Adipocyte (in vitro differentiated cells): Measurements from ENCODE around the gene SOWAHA.

Experiments used
- DNase-seq: peaks from one replicate; pipeline ENCODE4 v3.0.0-alpha.2; 2015; ENCODE audit warnings: low read depth
- H3K27me3 ChIP-seq: replicated peaks from 2 replicates; pipeline ENCODE4 v1.7.0; 2013; ENCODE audit warnings: mild to moderate bottlenecking, low read length, moderate library complexity; ENCODE audit not compliant: control insufficient read depth, insufficient read depth
- H3K36me3 ChIP-seq: 2 replicates; pipeline ENCODE4 v1.7.0; 2013; ENCODE audit warnings: low read length, mild to moderate bottlenecking, moderate library complexity; ENCODE audit not compliant: control insufficient read depth, insufficient read depth, severe bottlenecking
- H3K4me1 ChIP-seq: 2 replicates; pipeline ENCODE4 v1.7.0; 2013; ENCODE audit warnings: mild to moderate bottlenecking, low read length, moderate library complexity; ENCODE audit not compliant: control insufficient read depth, insufficient read depth
- H3K4me3 ChIP-seq: 2 replicates; pipeline ENCODE4 v1.7.0; 2013; ENCODE audit warnings: mild to moderate bottlenecking, low read length, moderate library complexity
- H3K9ac ChIP-seq: 2 replicates; pipeline ENCODE4 v1.7.0; 2013; ENCODE audit warnings: mild to moderate bottlenecking, low read length, moderate library complexity
- H3K9me3 ChIP-seq: 2 replicates; pipeline ENCODE4 v1.7.0; 2013; ENCODE audit warnings: mild to moderate bottlenecking, low read length, moderate library complexity; ENCODE audit not compliant: control insufficient read depth

SOWAHA gene

GRCh38 chr5:132829742-132830435, 16.8 kb downstream of the SOWAHA start:
- Histone ChIP-seq H3K27me3 (no peaks in the 10 kb centered on the region), H3K36me3 (peaks cover 2% of the 10 kb centered on the region), H3K9me3 (no peaks in the 10 kb centered on the region), H3K9ac (peak overlapping the region; percentile 86), H3K4me1 (peaks cover 7% of the 10 kb centered on the region), H3K4me3 (peak overlapping the region; percentile 86)
- peak; percentile 91 for DNase-seq

GRCh38 chr5:132830436-132831094, 17.5 kb downstream of the SOWAHA start, which contains the start of gene SHROOM1:
TSS of gene SHROOM1 (minus strand) at chr5:132830647. CDS start at chr5:132826140, 4,507 bp downstream.
- H3K9me3 ChIP-seq = no peaks in the 10 kb centered on the region
- H3K36me3 ChIP-seq = no peaks in the 10 kb centered on the region
- DNase-seq = peak; percentile 75
- peak within 1 kb of the TSS; percentile 86 for H3K4me3 ChIP-seq
- H3K4me1 ChIP-seq = peaks cover 7% of the 10 kb centered on the region
- H3K27me3 ChIP-seq = no peaks in the 10 kb centered on the region
- H3K9ac ChIP-seq = peak within 1 kb of the TSS; percentile 86

GRCh38 chr5:132831095-132831860, 18.2 kb downstream of the SOWAHA start:
- Histone ChIP-seq H3K4me3 (peak overlapping the region; percentile 86), H3K9ac (peak overlapping the region; percentile 86), H3K27me3 (no peaks in the 10 kb centered on the region), H3K36me3 (no peaks in the 10 kb centered on the region), H3K9me3 (no peaks in the 10 kb centered on the region), H3K4me1 (peaks cover 7% of the 10 kb centered on the region)
- no peak for DNase-seq

GRCh38 chr5:132832612-132833011, 19.5 kb downstream of the SOWAHA start:
- no peaks in the 10 kb centered on the region for H3K27me3 ChIP-seq
- peaks cover 7% of the 10 kb centered on the region for H3K4me1 ChIP-seq
- no peak overlapping the region for H3K9ac ChIP-seq
- no peaks in the 10 kb centered on the region for H3K9me3 ChIP-seq
- no peaks in the 10 kb centered on the region for H3K36me3 ChIP-seq
- no peak overlapping the region for H3K4me3 ChIP-seq
- DNase-seq = no peak

GRCh38 chr5:132834057-132834456, 21.0 kb downstream of the SOWAHA start:
- DNase-seq = no peak
- Histone ChIP-seq H3K4me1 (peaks cover 12% of the 10 kb centered on the region), H3K27me3 (no peaks in the 10 kb centered on the region), H3K9me3 (no peaks in the 10 kb centered on the region), H3K36me3 (no peaks in the 10 kb centered on the region), H3K4me3 (no peak overlapping the region), H3K9ac (no peak overlapping the region)

GRCh38 chr5:132836852-132837251, 23.8 kb downstream of the SOWAHA start:
- Histone ChIP-seq H3K36me3 (no peaks in the 10 kb centered on the region), H3K9me3 (no peaks in the 10 kb centered on the region), H3K9ac (no peak overlapping the region), H3K27me3 (no peaks in the 10 kb centered on the region), H3K4me3 (no peak overlapping the region), H3K4me1 (peaks cover 31% of the 10 kb centered on the region)
- no peak for DNase-seq

- no peaks in the 10 kb centered on the region for H3K27me3 ChIP-seq
- no peak overlapping the region for H3K4me3 ChIP-seq
- no peak for DNase-seq
- no peak overlapping the region for H3K9ac ChIP-seq
- no peaks in the 10 kb centered on the region for H3K9me3 ChIP-seq
- H3K36me3 ChIP-seq = no peaks in the 10 kb centered on the region
- H3K4me1 ChIP-seq = peaks cover 31% of the 10 kb centered on the region
Observed at GRCh38 chr5:132837868-132838267, 24.8 kb downstream of the SOWAHA start.

GRCh38 chr5:132838516-132839282, 25.6 kb downstream of the SOWAHA start:
- Histone ChIP-seq H3K9me3 (no peaks in the 10 kb centered on the region), H3K9ac (no peak overlapping the region), H3K4me1 (peaks cover 31% of the 10 kb centered on the region), H3K4me3 (no peak overlapping the region), H3K36me3 (no peaks in the 10 kb centered on the region), H3K27me3 (no peaks in the 10 kb centered on the region)
- DNase-seq = no peak

- Histone ChIP-seq H3K9me3 (no peaks in the 10 kb centered on the region), H3K4me1 (peaks cover 31% of the 10 kb centered on the region), H3K27me3 (no peaks in the 10 kb centered on the region), H3K36me3 (no peaks in the 10 kb centered on the region), H3K4me3 (no peak overlapping the region), H3K9ac (peak overlapping the region; percentile 7)
- DNase-seq = peak; percentile 77
Observed at GRCh38 chr5:132839426-132840301, 26.6 kb downstream of the SOWAHA start.

GRCh38 chr5:132840313-132840712, 27.2 kb downstream of the SOWAHA start:
- Histone ChIP-seq H3K4me1 (peaks cover 31% of the 10 kb centered on the region), H3K27me3 (no peaks in the 10 kb centered on the region), H3K9me3 (no peaks in the 10 kb centered on the region), H3K4me3 (no peak overlapping the region), H3K9ac (no peak overlapping the region), H3K36me3 (no peaks in the 10 kb centered on the region)
- DNase-seq = no peak
